Measurements from ENCODE around the gene SLC35E1.

Gene SLC35E1

GRCh38 chr19:16608290-16608739 is 36.1 kb upstream of the SLC35E1 start:
- no peak for TF ChIP-seq CTCF (IDR thresholded peaks at IDR 0.05; ENCODE audit: low read length)
- Histone ChIP-seq H3K4me2 (ENCODE audit: low read length) (peak overlapping the region; percentile 12; the same call in 1 of the 2 replicates), H3K79me2 (ENCODE audit: insufficient read depth, low read length) (peaks cover 92% of the 10 kb centered on the region), H3K9ac (ENCODE audit: low read length) (no peak overlapping the region), H3K9me3 (ENCODE audit: low read length) (no peaks in the 10 kb centered on the region), H3K4me1 (ENCODE audit: insufficient read depth, low read length, severe bottlenecking) (peaks cover 73% of the 10 kb centered on the region), H3K27me3 (ENCODE audit: insufficient read depth, low read length) (no peaks in the 10 kb centered on the region), H3K9me2 (ENCODE audit: low read depth, low read length) (no peaks in the 10 kb centered on the region), H3K27ac (ENCODE audit: low read depth, low read length, poor library complexity, severe bottlenecking) (peak overlapping the region; percentile 48), H2AFZ (ENCODE audit: low read length) (no peak overlapping the region), H3K4me3 (ENCODE audit: low read depth, low read length, poor library complexity, severe bottlenecking) (no peak overlapping the region), H3F3A (ENCODE audit: insufficient read depth, low read length) (no peaks in the 10 kb centered on the region), H4K20me1 (ENCODE audit: insufficient read depth, low read length) (no peaks in the 10 kb centered on the region), H3K36me3 (ENCODE audit: insufficient read depth, low read length) (no peaks in the 10 kb centered on the region)

DNA sequence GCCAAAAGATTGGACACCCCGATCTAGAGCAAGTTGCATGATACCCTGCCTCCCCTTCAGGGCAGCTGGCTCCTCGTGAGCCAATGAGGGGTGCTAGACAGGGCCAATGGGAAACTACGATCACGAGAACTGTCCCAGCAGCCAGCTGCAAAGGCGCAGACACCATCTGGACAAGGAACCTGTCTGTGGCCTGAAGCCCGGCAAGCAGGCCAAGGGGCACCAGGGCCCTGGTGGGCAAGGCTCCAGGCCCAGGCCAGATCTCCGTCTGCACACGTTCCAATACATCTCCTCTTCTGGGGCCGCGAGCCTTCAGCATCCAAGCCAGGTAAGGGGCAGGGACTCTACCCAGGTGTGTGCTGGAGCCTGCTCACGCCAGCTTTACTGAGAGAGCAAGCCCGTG is 35.6 kb upstream of the SLC35E1 start:
- Histone ChIP-seq H4K20me1 (ENCODE audit: insufficient read depth, low read length) (no peaks in the 10 kb centered on the region), H3K27ac (ENCODE audit: low read depth, low read length, poor library complexity, severe bottlenecking) (peak overlapping the region; percentile 48), H3K4me3 (ENCODE audit: low read depth, low read length, poor library complexity, severe bottlenecking) (no peak overlapping the region), H3K4me1 (ENCODE audit: insufficient read depth, low read length, severe bottlenecking) (peaks cover 78% of the 10 kb centered on the region), H3K9me3 (ENCODE audit: low read length) (no peaks in the 10 kb centered on the region), H3K27me3 (ENCODE audit: insufficient read depth, low read length) (no peaks in the 10 kb centered on the region), H3K36me3 (ENCODE audit: insufficient read depth, low read length) (no peaks in the 10 kb centered on the region), H3K4me2 (ENCODE audit: low read length) (peak overlapping the region; percentile 12; the same call in 1 of the 2 replicates), H3K9ac (ENCODE audit: low read length) (no peak overlapping the region), H3K79me2 (ENCODE audit: insufficient read depth, low read length) (peaks cover 92% of the 10 kb centered on the region), H3K9me2 (ENCODE audit: low read depth, low read length) (no peaks in the 10 kb centered on the region), H3F3A (ENCODE audit: insufficient read depth, low read length) (no peaks in the 10 kb centered on the region), H2AFZ (ENCODE audit: low read length) (no peak overlapping the region)
- no peak for TF ChIP-seq EZH2 (IDR thresholded peaks at IDR 0.05; ENCODE audit: borderline replicate concordance, low read length)
- TF ChIP-seq CTCF (IDR thresholded peaks at IDR 0.05; ENCODE audit: low read length) = no peak

- H4K20me1 ChIP-seq (ENCODE audit: insufficient read depth, low read length) = no peaks in the 10 kb centered on the region
Measured at GRCh38 chr19:16605553-16605994, 33.4 kb upstream of the SLC35E1 start.

More at GRCh38 chr19:16605553-16605994, 33.4 kb upstream of the SLC35E1 start:
- Histone ChIP-seq H3K9me2 (ENCODE audit: low read depth, low read length) (no peaks in the 10 kb centered on the region), H2AFZ (ENCODE audit: low read length) (no peak overlapping the region), H3K4me3 (ENCODE audit: low read depth, low read length, poor library complexity, severe bottlenecking) (no peak overlapping the region), H3K9me3 (ENCODE audit: low read length) (no peaks in the 10 kb centered on the region), H3K27me3 (ENCODE audit: insufficient read depth, low read length) (no peaks in the 10 kb centered on the region), H3K9ac (ENCODE audit: low read length) (peak overlapping the region; percentile 17; the same call in 1 of the 2 replicates), H3K36me3 (ENCODE audit: insufficient read depth, low read length) (peaks cover 8% of the 10 kb centered on the region; the same call in 1 of the 2 replicates), H3F3A (ENCODE audit: insufficient read depth, low read length) (no peaks in the 10 kb centered on the region), H3K79me2 (ENCODE audit: insufficient read depth, low read length) (peaks cover 90% of the 10 kb centered on the region), H3K4me2 (ENCODE audit: low read length) (peak overlapping the region; percentile 47), H3K4me1 (ENCODE audit: insufficient read depth, low read length, severe bottlenecking) (peaks cover 85% of the 10 kb centered on the region), H3K27ac (ENCODE audit: low read depth, low read length, poor library complexity, severe bottlenecking) (peak overlapping the region; percentile 65)
- TF ChIP-seq EZH2 (IDR thresholded peaks at IDR 0.05; ENCODE audit: borderline replicate concordance, low read length) (no peak), CTCF (IDR thresholded peaks at IDR 0.05; ENCODE audit: low read length) (peak; percentile 20; the same call in 1 of the 2 replicates)

All from OCI-LY1 (cell line).